ENCODE results near the gene C1S. TPM values are rescaled to one million over a fixed set of nuclear protein-coding genes. Genes with fewer than 3 reads are reported as not detected.

Gene C1S
- total RNA-seq, 1 experiment from 2014 or later: 7.1 TPM

DNA sequence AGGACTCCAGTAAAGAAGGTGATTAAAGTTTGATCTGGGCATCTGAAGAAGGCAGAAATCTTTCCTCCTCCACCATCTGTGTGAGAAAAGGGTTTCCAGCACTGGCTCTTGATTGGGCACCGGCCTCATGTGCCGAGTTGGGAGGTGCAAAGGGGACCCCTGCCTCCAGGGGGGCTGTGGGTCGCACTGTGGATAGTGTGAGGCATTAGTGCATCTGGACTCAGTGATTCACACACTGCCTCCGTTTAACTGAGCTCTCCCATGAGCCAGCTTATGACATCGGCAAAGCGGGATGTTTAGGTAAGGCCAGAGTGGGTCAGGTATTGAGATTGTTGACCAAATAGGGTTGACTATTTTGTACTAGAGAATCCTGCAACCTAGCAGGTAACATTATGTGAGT lies 8.9 kb downstream of the C1S start:
- no peak for DNase-seq
- Mint-ChIP-seq H3K4me1 (ENCODE audit: low read depth, unreplicated experiment) (peaks cover 23% of the 10 kb centered on the region), H3K27ac (ENCODE audit: unreplicated experiment) (no peak overlapping the region), H3K27me3 (ENCODE audit: unreplicated experiment) (peaks cover 21% of the 10 kb centered on the region), H3K9me3 (ENCODE audit: low read depth, unreplicated experiment) (no peaks in the 10 kb centered on the region), H3K36me3 (ENCODE audit: insufficient read depth, unreplicated experiment) (no peaks in the 10 kb centered on the region), H3K4me3 (ENCODE audit: low read depth, unreplicated experiment) (no peak overlapping the region)
- BruUV-seq (replicated peaks): no TSS peak
- TF ChIP-seq, protein P1, sequence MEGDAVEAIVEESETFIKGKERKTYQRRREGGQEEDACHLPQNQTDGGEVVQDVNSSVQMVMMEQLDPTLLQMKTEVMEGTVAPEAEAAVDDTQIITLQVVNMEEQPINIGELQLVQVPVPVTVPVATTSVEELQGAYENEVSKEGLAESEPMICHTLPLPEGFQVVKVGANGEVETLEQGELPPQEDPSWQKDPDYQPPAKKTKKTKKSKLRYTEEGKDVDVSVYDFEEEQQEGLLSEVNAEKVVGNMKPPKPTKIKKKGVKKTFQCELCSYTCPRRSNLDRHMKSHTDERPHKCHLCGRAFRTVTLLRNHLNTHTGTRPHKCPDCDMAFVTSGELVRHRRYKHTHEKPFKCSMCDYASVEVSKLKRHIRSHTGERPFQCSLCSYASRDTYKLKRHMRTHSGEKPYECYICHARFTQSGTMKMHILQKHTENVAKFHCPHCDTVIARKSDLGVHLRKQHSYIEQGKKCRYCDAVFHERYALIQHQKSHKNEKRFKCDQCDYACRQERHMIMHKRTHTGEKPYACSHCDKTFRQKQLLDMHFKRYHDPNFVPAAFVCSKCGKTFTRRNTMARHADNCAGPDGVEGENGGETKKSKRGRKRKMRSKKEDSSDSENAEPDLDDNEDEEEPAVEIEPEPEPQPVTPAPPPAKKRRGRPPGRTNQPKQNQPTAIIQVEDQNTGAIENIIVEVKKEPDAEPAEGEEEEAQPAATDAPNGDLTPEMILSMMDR (IDR thresholded peaks at IDR 0.05; ENCODE audit: unreplicated experiment): no peak
- intact Hi-C loops (cut with micrococcal nuclease; ENCODE audit: unreplicated experiment): no loop called here
- CTCF ChIA-PET: interaction anchor here (0.9 to 1.2 kb wide), 5 partner anchors 9 to 39 kb away, joined by 3 to 5 read pairs (median 3); partner anchors contain the start of gene C1S

DNA sequence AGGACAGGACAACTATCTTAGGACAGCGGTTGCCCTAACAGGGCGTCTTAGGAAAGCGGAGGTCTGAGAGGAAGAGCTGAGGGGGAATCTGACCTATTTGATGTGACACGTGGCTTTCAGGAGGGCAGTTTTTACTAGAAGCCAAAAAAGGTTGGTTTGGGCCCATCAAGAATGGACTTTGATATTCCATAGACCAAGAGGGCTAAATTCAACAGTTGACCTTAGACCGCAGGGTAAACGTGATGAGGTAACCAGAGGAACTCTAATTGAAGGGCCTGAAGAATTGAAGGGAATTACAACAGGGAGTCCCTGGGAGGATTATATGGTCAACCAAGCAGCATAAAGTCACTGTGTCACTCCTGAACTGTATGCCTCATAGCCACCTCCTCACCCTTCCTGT lies 11.5 kb downstream of the C1S start:
- Mint-ChIP-seq H3K4me3 (ENCODE audit: low read depth, unreplicated experiment) (no peak overlapping the region), H3K9me3 (ENCODE audit: low read depth, unreplicated experiment) (no peaks in the 10 kb centered on the region), H3K4me1 (ENCODE audit: low read depth, unreplicated experiment) (peaks cover 23% of the 10 kb centered on the region), H3K27me3 (ENCODE audit: unreplicated experiment) (peaks cover 47% of the 10 kb centered on the region), H3K36me3 (ENCODE audit: insufficient read depth, unreplicated experiment) (no peaks in the 10 kb centered on the region), H3K27ac (ENCODE audit: unreplicated experiment) (no peak overlapping the region)
- intact Hi-C loops (cut with micrococcal nuclease; ENCODE audit: unreplicated experiment): no loop called here
- no TSS peak for BruUV-seq (replicated peaks)
- no peak for DNase-seq
- CTCF ChIA-PET: no interaction called here
- TF ChIP-seq, protein P1 (IDR thresholded peaks at IDR 0.05; ENCODE audit: unreplicated experiment): no peak

DNA sequence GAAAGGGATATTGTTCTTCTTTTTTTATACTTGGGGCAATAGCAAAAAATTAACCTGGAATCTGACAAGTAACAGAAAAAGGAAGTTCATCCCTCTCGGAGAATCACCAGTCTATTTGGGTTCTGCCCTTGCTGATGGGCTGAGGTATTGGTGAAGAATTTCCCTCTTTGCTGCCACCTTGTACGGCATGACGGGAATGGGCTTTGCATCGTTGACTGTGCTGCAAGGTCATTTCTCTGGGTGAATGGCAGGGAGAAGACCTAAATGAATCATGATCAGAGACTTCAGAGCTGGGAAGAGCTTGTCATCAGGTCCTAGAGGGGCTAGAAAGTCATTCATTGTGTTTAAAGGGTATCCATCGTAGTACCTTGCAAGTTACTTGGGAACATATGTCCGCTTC lies 12.0 kb downstream of the C1S start:
- Mint-ChIP-seq H3K9me3 (ENCODE audit: low read depth, unreplicated experiment) (no peaks in the 10 kb centered on the region), H3K27ac (ENCODE audit: unreplicated experiment) (no peak overlapping the region), H3K27me3 (ENCODE audit: unreplicated experiment) (peaks cover 53% of the 10 kb centered on the region), H3K4me3 (ENCODE audit: low read depth, unreplicated experiment) (no peak overlapping the region), H3K36me3 (ENCODE audit: insufficient read depth, unreplicated experiment) (no peaks in the 10 kb centered on the region), H3K4me1 (ENCODE audit: low read depth, unreplicated experiment) (peaks cover 20% of the 10 kb centered on the region)
- CTCF ChIA-PET: no interaction called here
- TF ChIP-seq, protein P1 (IDR thresholded peaks at IDR 0.05; ENCODE audit: unreplicated experiment): no peak
- intact Hi-C loops (cut with micrococcal nuclease; ENCODE audit: unreplicated experiment): no loop called here
- no peak for DNase-seq
- BruUV-seq (replicated peaks): no TSS peak

DNA sequence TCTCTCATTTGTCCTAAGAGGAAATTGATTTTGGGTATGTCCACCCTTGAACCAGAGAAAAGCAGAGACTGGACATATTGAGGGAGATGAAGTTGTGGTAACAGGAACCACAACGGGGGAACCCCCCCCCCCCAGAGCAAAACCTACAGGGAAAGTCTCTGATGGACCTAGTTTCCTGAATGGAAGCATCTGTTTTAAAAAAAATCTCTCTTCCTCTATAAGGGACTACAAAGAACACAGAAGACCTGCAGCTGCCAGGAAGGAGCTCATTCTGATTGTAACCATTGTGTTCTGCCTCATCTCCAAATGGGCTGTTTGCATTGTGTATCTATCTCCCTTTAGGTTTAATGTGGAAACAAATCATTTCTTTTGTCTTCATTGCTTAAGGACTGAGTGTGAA lies 13.4 kb downstream of the C1S start:
- Mint-ChIP-seq H3K4me1 (ENCODE audit: low read depth, unreplicated experiment) (peaks cover 6% of the 10 kb centered on the region), H3K36me3 (ENCODE audit: insufficient read depth, unreplicated experiment) (no peaks in the 10 kb centered on the region), H3K27ac (ENCODE audit: unreplicated experiment) (no peak overlapping the region), H3K4me3 (ENCODE audit: low read depth, unreplicated experiment) (no peak overlapping the region), H3K27me3 (ENCODE audit: unreplicated experiment) (peaks cover 54% of the 10 kb centered on the region), H3K9me3 (ENCODE audit: low read depth, unreplicated experiment) (no peaks in the 10 kb centered on the region)
- intact Hi-C loops (cut with micrococcal nuclease; ENCODE audit: unreplicated experiment): no loop called here
- no peak for DNase-seq
- no TSS peak for BruUV-seq (replicated peaks)
- TF ChIP-seq, protein P1 (IDR thresholded peaks at IDR 0.05; ENCODE audit: unreplicated experiment): no peak
- CTCF ChIA-PET: no interaction called here

All from Calu3 (cell line).